SK-N-SH (cell line): Measurements from ENCODE around the gene UBFD1. TPM values are rescaled to one million over a fixed set of nuclear protein-coding genes. Genes with fewer than 3 reads are reported as not detected.

ENCODE experiments used
- CTCF ChIA-PET: fragments of 300-600, 350-600 bp; formaldehyde crosslinking; extraction: SDS; loops from one replicate; lab custom pipeline; 2021; lab: Yijun Ruan, JAX
- POLR2A ChIA-PET: fragments of 350-600 bp; sonication (Branson Sonifier 250); formaldehyde crosslinking; extraction: SDS; loops from one replicate; lab custom pipeline; 2020; ENCODE audit warnings: antibody characterized with exemption, inconsistent platforms; lab: Yijun Ruan, JAX
- DNase-seq: peaks from one replicate; pipeline ENCODE4 v3.0.0; 2012
- H2AFZ ChIP-seq: fragments of 200-600 bp; sonication (generic); 2 replicates; pipeline ENCODE4 v1.8.1; 2016; ENCODE audit warnings: antibody characterized with exemption, mild to moderate bottlenecking, low read depth
- H3F3A ChIP-seq: fragments of 200-600 bp; sonication (generic); replicated peaks from 2 replicates; pipeline ENCODE3; 2016; ENCODE audit warnings: antibody characterized with exemption, mild to moderate bottlenecking; ENCODE audit not compliant: insufficient read depth
- H3K27ac ChIP-seq, 2 experiments: fragments of 200-500 bp in 1 of 2; fragments of 200-600 bp in 1 of 2; sonication (Bioruptor generic) in 1 of 2; sonication (generic), shearing (Covaris generic) in 1 of 2; 2 replicates each; pipeline versions ENCODE4 v1.5.1 to v1.6.1; 2014 to 2016; ENCODE audit warnings: low read depth in 2 of 2, inconsistent platforms in 1 of 2, low read length in 1 of 2, mild to moderate bottlenecking in 1 of 2, mixed read lengths in 1 of 2
- H3K27me3 ChIP-seq: fragments of 200-600 bp; sonication (generic), shearing (Covaris generic); 2 replicates; pipeline ENCODE4 v1.6.1; 2016; ENCODE audit warnings: mixed run types; ENCODE audit not compliant: insufficient read depth
- H3K36me3 ChIP-seq, 2 experiments: fragments of 200-500 bp in 1 of 2; fragments of 200-600 bp in 1 of 2; sonication (Bioruptor generic) in 1 of 2; sonication (generic) in 1 of 2; replicated peaks in 1 of 2; 2 replicates each; pipeline versions ENCODE3 to v1.5.1; 2014 to 2016; ENCODE audit warnings: low read length in 1 of 2, mild to moderate bottlenecking in 1 of 2; ENCODE audit not compliant: insufficient read depth in 2 of 2, control insufficient read depth in 1 of 2
- H3K4me1 ChIP-seq, 2 experiments: fragments of 200-500 bp in 1 of 2; fragments of 200-600 bp in 1 of 2; sonication (Bioruptor generic) in 1 of 2; sonication (generic), shearing (Covaris generic) in 1 of 2; 2 replicates each; pipeline versions ENCODE4 v1.5.1 to v1.6.1; 2014 to 2016; ENCODE audit warnings: low read depth in 1 of 2, low read length in 1 of 2, mixed run types in 1 of 2; ENCODE audit not compliant: insufficient read depth in 2 of 2, control insufficient read depth in 1 of 2
- H3K4me2 ChIP-seq: fragments of 200-600 bp; sonication (generic), shearing (Covaris generic); 2 replicates; pipeline ENCODE4 v1.6.1; 2017; ENCODE audit warnings: mixed run types
- H3K4me3 ChIP-seq, 2 experiments: fragments of 200-500 bp in 1 of 2; fragments of 200-600 bp in 1 of 2; sonication (Bioruptor generic) in 1 of 2; sonication (generic), shearing (Covaris generic) in 1 of 2; 2 replicates each; pipeline versions ENCODE4 v1.5.1 to v1.8.1; 2014 to 2016; ENCODE audit warnings: low read depth in 2 of 2, inconsistent platforms in 1 of 2, low read length in 1 of 2, mild to moderate bottlenecking in 1 of 2, mixed read lengths in 1 of 2, moderate library complexity in 1 of 2
- H3K79me2 ChIP-seq: fragments of 200-600 bp; sonication (generic); 2 replicates; pipeline ENCODE4 v1.8.1; 2017; ENCODE audit warnings: mild to moderate bottlenecking; ENCODE audit not compliant: insufficient read depth
- H3K9ac ChIP-seq: fragments of 200-600 bp; sonication (generic); 2 replicates; pipeline ENCODE4 v1.6.1; 2017; ENCODE audit warnings: mixed run types
- H3K9me2 ChIP-seq: fragments of 200-600 bp; sonication (generic); 2 replicates; pipeline ENCODE4 v1.6.1; 2017; ENCODE audit warnings: mixed run types
- H3K9me3 ChIP-seq: fragments of 200-600 bp; sonication (generic); 2 replicates; pipeline ENCODE4 v1.6.1; 2017; ENCODE audit warnings: mixed run types, mild to moderate bottlenecking, moderate library complexity
- H4K20me1 ChIP-seq: fragments of 200-600 bp; sonication (generic); 2 replicates; pipeline ENCODE4 v1.6.1; 2017; ENCODE audit warnings: mild to moderate bottlenecking, mixed run types; ENCODE audit not compliant: insufficient read depth
- NFIC ChIP-seq: IDR thresholded peaks from 2 replicates; pipeline ENCODE4 v1.4.0; 2012; ENCODE audit warnings: borderline replicate concordance
- POLR2AphosphoS5 ChIP-seq: IDR thresholded peaks from 2 replicates; pipeline ENCODE4 v1.6.1; 2012; ENCODE audit warnings: low read depth, low read length
- TAF1 ChIP-seq: IDR thresholded peaks from 2 replicates; pipeline ENCODE4 v1.6.1; 2012; ENCODE audit warnings: low read depth, mild to moderate bottlenecking, low read length, moderate library complexity, borderline replicate concordance
- TCF12 ChIP-seq: IDR thresholded peaks from 2 replicates; pipeline ENCODE4 v1.4.0; 2012
- WGBS: methylation state at CpG from one replicate; pipeline ENCODE4 v1.1.6; 2017; ENCODE audit warnings: low lambda C conversion rate; 5-methylcytosine and 5-hydroxymethylcytosine counted together
- polyA plus RNA-seq, 3 experiments: library from polyadenylated mRNA; depleted of rRNA; stranded (reverse); fragments of >200 nt; gene quantifications; 2 replicates each; pipeline ENCODE4 v1.2.3, GENCODE V29; 2012
- TF ChIP-seq, protein P1 (sequence below): fragments of 200-600 bp; sonication (generic); IDR thresholded peaks from 2 replicates; pipeline ENCODE4 v1.6.1; 2017; ENCODE audit warnings: antibody characterized with exemption, mild to moderate bottlenecking, moderate library complexity
- TF ChIP-seq, protein P2 (sequence below): IDR thresholded peaks from 2 replicates; pipeline ENCODE4 v1.4.0; 2012; ENCODE audit warnings: low read depth
- TF ChIP-seq, protein P3 (sequence below): IDR thresholded peaks from 2 replicates; pipeline ENCODE4 v1.4.0; 2012; ENCODE audit warnings: low read depth, borderline replicate concordance

UBFD1 gene
- polyA plus RNA-seq, 1 of the 3 experiments (the other 2 are of a cell fraction): 66.1 TPM

DNA sequence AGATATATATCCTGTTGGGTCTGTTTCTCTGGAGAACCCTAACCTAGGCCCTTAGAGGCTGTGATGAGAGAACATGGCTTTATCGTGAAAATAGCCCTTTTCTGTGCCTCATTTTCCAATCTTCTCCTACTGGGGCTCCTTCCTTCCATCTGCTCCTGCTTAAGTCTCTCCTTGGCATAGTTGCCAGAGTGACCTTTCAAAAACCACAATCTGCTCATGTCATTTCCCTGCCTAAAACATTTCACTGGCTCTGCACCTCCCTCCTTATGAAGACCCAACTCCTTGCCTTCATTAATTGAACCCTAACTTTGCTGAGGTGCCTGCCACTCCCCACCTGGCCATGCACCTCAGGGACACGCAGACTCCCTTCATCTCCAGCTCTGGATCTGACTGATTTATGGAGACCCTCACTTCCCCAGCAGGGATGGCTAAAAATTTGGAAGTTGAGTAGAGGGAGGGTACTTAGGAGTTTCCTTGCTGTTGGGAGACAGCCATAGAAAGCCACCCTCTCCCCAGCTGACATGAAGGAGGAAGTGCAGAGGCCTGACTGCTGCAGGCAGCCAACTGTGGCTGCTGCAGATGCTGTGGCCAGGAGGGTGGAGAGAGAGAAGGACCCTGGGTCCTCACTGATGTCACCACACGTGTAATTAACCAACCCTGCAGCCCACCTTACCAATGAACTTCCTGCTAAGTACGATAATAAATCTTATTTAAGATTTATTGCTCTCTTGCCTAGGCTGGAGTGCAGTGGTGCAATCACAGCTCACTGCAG lies 41.0 kb upstream of the UBFD1 start (continued):
- TF ChIP-seq, protein P1, sequence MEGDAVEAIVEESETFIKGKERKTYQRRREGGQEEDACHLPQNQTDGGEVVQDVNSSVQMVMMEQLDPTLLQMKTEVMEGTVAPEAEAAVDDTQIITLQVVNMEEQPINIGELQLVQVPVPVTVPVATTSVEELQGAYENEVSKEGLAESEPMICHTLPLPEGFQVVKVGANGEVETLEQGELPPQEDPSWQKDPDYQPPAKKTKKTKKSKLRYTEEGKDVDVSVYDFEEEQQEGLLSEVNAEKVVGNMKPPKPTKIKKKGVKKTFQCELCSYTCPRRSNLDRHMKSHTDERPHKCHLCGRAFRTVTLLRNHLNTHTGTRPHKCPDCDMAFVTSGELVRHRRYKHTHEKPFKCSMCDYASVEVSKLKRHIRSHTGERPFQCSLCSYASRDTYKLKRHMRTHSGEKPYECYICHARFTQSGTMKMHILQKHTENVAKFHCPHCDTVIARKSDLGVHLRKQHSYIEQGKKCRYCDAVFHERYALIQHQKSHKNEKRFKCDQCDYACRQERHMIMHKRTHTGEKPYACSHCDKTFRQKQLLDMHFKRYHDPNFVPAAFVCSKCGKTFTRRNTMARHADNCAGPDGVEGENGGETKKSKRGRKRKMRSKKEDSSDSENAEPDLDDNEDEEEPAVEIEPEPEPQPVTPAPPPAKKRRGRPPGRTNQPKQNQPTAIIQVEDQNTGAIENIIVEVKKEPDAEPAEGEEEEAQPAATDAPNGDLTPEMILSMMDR: no peak
- no peak for TF ChIP-seq TAF1
- TF ChIP-seq, protein P2, sequence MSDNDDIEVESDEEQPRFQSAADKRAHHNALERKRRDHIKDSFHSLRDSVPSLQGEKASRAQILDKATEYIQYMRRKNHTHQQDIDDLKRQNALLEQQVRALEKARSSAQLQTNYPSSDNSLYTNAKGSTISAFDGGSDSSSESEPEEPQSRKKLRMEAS: no peak

DNA sequence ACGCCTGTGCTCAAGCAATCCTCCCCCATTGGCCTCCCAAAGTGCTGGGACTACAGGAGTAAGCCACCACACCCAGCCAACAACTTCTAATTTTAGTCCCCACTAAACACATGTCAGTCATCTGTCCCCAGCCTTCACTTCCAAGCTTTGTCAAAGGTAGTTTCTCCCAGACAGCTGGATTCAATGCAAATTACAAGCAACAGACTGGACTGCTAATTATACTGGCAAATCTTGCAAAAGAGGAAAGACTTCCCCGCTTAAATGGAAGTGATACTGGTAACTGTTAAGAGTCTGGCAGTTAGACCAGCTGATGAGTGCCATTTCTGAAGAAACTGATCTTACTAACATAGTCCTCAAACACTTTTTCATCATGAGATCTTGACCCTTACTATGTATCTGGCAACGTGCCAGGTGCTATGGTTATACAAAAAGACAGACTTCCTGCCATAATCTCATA lies 39.1 kb upstream of the UBFD1 start:
- no peaks in the 10 kb centered on the region for H3K9me2 ChIP-seq
- no peak overlapping the region for H3K4me3 ChIP-seq
- DNase-seq: no peak
- no peaks in the 10 kb centered on the region for H3K4me1 ChIP-seq
- ChIA-PET CTCF (no interaction called here), POLR2A (no interaction called here)
- H4K20me1 ChIP-seq: no peaks in the 10 kb centered on the region
- 84% methylated on average over 3 of the region's 3 CpGs for WGBS
- H2AFZ ChIP-seq: no peak overlapping the region
- H3K4me2 ChIP-seq: no peak overlapping the region
- no peak overlapping the region for H3K27ac ChIP-seq
- H3K36me3 ChIP-seq: peaks cover 19 to 27% of the 10 kb centered on the region in 2 experiments
- H3K79me2 ChIP-seq: no peaks in the 10 kb centered on the region
- no peaks in the 10 kb centered on the region for H3F3A ChIP-seq
- no peaks in the 10 kb centered on the region for H3K27me3 ChIP-seq
- H3K9ac ChIP-seq: no peak overlapping the region
- H3K9me3 ChIP-seq: no peaks in the 10 kb centered on the region
- TF ChIP-seq NFIC (peak; percentile 18; the same call in 1 of the 2 replicates), POLR2AphosphoS5 (no peak)

DNA sequence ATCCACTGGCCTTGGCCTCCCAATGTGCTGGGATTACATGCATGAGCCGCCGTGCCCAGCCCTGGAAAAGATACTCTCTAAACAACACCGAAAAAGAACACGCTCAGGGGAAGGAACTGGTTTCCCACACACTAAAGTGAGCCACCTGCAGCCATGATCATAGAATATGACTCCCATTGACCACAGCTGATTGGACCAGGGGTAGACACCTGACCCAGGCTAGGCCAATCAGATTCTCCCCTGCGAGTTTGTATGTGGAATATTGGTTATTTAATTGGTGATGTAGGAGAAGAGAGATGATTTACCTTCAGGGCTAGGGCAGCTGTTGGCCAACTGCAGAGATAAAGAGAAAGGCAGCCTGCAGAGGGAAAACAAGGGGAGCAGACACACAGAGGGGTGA lies 38.2 kb upstream of the UBFD1 start:
- TF ChIP-seq, protein P3, sequence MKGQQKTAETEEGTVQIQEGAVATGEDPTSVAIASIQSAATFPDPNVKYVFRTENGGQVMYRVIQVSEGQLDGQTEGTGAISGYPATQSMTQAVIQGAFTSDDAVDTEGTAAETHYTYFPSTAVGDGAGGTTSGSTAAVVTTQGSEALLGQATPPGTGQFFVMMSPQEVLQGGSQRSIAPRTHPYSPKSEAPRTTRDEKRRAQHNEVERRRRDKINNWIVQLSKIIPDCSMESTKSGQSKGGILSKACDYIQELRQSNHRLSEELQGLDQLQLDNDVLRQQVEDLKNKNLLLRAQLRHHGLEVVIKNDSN: peak; percentile 43; the same call in 1 of the 2 replicates
- no peak for TF ChIP-seq TCF12
- DNase-seq: no peak
- Histone ChIP-seq H2AFZ (no peak overlapping the region), H3K9me2 (no peaks in the 10 kb centered on the region), H3K4me3 (no peak overlapping the region), H3K27me3 (no peaks in the 10 kb centered on the region), H3K4me2 (no peak overlapping the region), H3K9me3 (no peaks in the 10 kb centered on the region), H3K36me3 (peaks cover 26 to 27% of the 10 kb centered on the region in 2 experiments), H3K9ac (no peak overlapping the region), H3K4me1 (no peaks in the 10 kb centered on the region), H4K20me1 (no peaks in the 10 kb centered on the region), H3K79me2 (no peaks in the 10 kb centered on the region), H3F3A (no peaks in the 10 kb centered on the region), H3K27ac (no peak overlapping the region)
- WGBS: 88% methylated on average over 5 of the region's 5 CpGs
- ChIA-PET CTCF (no interaction called here), POLR2A (interaction anchor here (0.7 kb wide), 1 partner anchor 217 kb away, joined by 4 read pairs; the partner anchor contains the start of gene SCNN1B)
